GM18858 (cell line): Measurements from ENCODE around the gene PLEKHF1.
"Not testable (repeated sequence)": the region's sequence is repeated elsewhere in the genome, so short reads cannot be mapped to it uniquely, and the experiment has no call there.

ENCODE experiments used
- ATAC-seq: cut with Tn5 transposase; IDR thresholded peaks from one replicate; pipeline ENCODE4 v1.9.1; 2021; ENCODE audit not compliant: unreplicated experiment

Gene PLEKHF1

DNA sequence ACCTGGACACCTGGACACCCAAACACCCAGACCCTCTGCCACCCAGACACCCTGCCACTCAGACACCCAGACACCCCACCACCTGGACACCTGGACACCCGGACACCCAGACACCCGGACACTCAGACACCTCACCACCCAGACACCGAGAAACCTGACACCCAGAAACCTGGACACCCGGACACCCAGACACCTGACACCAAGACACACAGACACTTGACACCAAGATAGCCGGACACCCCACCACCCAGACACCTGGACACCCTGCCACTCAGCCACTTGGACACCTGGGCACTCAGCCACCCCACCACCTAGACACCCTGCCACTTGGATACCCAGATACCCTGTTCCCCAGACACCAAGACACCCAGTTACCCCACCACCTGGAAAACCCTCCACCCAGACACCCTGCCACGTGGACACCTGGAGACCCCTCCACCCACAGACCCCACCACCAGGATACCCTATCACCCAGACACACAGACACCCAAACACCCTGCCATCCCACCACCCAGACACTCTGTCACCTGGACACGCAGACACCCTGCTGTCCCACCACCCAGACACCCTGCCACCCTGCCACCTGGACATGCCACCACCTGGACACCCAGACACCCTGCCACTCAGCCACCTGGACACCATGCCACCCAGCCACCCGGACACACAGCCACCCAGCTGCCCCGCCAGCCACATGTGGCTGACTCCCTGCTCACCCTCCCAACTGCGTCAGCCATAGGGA lies 32.4 kb downstream of the PLEKHF1 start:
- ATAC-seq, result no peak

DNA sequence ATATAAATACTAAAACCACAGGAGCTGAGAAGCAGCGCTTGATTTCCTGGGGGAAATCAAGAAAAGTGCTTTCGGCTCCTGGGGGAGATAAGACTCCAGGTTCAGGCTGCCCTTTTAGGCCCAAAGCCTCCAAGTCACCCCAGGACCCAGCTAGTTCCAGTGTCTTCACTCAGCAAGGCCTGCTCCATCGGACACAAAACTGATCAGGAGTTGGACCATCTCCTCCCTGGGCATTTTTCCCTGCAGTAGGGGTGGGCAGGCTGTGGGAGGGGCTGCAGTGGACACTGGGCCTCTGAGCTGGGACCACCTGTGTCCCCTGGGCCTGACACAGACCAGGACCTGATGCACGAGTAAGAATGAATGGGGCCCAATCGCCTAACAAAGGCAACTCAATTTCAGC lies 34.6 kb downstream of the PLEKHF1 start:
- no peak for ATAC-seq

GRCh38 chr19:29700498-29700897 lies 35.2 kb downstream of the PLEKHF1 start:
- no peak for ATAC-seq

DNA sequence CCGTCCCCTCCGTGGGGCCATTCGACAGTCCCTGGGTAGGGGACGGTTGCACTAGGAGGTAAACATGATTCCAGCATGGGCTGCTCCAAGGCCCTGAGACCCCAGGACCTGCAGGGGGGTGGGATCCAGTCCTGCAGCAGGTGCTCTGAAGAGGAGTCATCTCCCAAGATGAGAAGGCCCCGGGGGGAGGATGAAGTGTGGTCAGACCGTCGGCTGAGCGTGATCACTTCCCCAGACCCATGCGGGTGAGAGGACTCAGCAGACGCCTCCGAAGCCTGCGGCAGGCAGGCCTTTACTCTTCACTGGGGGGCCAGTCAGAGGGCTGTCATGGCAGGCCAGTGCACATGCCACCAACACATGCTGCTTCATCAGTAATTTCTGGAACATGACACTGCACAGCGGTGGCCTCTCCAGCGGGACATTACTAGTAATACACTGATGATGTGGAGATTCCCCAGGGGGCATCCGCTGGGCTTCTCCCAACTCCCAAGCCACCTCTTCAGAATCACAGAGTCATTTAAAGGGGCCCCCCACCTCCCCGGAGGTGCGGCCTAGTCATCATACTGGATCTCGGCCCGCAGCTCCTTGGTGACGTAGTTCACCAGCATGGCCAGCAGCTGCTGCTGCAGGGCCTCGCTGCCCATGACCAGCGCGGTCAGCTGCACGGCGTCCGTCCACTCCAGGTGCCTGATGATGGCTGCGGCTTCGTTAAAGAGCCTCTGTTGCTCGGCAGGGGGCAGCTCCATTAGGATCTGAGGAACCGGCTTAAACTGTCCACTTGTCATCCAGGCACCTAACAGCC lies 37.1 kb downstream of the PLEKHF1 start:
- no peak for ATAC-seq

DNA sequence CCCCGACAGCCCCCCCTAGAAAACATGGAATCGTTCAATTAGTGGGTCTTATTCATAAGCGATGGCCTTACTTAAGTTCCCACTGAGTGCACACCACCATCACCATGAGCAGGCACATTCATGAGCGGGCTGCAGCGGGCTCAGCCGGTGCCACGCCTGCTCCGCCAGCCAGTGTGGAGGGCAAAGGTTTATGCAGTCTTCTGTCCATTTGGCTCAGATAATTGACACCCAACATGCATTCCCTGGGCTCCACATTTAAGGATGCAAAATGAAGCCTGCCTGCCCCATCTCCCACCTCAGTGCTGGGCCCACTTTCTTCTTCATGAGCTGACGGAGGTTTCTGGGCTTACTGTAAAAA lies 37.7 kb downstream of the PLEKHF1 start:
- no peak for ATAC-seq

- ATAC-seq, result no peak
These were observed 39.6 kb downstream of the PLEKHF1 start for GRCh38 chr19:29704562-29705558.

DNA sequence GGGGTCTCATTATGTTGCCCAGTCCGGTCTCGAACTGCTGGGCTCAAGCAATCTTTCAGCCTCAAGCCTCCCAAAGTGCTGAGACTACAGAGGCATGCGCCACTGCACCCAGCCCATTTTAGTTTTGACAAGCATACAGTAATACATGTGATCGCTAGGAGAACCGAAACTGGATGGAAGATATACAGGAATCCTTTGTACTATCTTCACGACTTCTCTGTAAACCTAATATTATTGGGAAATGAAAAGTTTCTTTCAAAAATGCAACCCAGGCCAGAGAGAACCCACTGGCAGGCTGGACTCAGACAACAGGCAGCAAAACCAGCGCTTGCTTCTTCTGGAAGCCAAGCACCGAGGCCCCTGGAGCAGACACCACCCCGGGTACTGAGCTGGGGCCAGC lies 40.4 kb downstream of the PLEKHF1 start:
- ATAC-seq, result no peak

- no peak for ATAC-seq
These were observed 41.4 kb downstream of the PLEKHF1 start for GRCh38 chr19:29706635-29707034.

DNA sequence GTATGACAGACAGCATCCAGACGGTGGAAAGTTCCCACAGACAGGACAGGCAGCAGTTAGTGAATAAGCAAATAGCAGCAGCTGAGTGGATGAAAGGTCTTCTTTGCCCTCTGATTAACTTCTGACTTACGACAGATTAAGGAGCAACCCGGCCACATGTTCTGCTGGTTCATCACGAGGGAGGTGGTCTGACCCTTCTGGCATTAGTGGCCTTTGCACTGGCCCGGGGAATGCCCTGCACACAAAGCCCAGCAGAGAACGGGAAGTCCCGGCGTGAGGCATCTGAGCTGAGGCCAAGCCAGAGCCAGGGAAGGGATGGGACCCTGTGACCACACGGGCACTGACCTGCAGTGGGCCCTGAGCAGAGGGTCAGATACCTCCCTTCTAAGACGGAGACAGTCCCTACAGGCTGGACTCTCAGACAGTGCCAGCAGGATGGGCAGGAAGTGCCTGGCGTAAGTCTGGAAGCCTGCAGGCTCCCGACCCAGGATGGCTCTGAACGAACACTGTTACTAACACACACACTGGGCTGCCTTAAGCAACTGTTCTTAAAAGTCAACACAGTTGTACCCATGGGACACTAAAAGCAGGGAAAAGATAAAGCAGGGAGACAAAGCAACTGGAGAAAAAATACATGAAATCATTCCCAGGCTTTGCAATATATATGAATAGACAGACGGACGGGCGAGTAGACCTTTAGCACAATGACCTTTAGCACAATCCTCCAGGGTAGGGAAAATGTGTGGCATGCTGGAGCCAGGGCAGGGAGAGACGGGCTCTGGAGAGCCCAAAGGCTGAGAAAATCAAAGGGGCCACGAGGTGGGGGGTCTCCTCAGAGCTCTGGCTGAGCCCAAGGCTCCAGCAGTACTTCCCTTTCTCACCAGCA lies 43.5 kb downstream of the PLEKHF1 start:
- no peak for ATAC-seq

GRCh38 chr19:29709440-29709798 lies 44.2 kb downstream of the PLEKHF1 start:
- ATAC-seq, result not testable (repeated sequence)

GRCh38 chr19:29711584-29712132 lies 46.4 kb downstream of the PLEKHF1 start:
- no peak for ATAC-seq

- no peak for ATAC-seq
These were observed 47.7 kb downstream of the PLEKHF1 start for GRCh38 chr19:29712744-29713516.

DNA sequence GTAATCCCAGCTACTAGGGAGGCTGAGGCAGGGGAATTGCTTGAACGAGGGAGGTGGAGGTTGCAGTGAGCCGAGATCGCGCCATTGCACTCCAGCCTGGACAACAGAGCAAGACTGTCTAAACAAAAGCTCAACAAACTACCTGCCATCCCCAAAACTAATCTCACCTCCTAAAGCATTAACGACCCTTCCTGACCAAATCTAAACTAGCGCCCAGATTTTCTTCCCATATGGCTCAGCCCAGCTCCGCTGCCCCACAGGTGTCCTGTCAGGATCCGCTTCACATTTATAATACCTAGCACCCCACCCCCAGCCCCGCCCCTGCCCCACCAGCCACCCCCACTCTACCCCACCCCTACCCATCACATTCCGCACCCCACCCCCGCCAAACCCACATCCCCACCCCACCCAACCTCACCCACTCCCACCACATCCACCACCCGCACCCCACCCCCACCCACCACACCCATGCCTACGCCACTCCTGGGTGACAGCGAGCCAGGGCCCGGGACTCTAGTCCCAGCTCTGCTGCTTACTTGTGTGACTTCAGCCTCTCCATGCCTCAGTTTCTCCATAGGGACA lies 49.2 kb downstream of the PLEKHF1 start:
- no peak for ATAC-seq

GRCh38 chr19:29714953-29715700 lies 49.9 kb downstream of the PLEKHF1 start, which contains the start of gene C19orf12:
Gene C19orf12 (minus strand): TSS chr19:29715261. CDS start chr19:29708413, 6,848 bp downstream.
- ATAC-seq, result peak; percentile 50

GRCh38 chr19:29715701-29716581 lies 50.7 kb downstream of the PLEKHF1 start:
- no peak for ATAC-seq

DNA sequence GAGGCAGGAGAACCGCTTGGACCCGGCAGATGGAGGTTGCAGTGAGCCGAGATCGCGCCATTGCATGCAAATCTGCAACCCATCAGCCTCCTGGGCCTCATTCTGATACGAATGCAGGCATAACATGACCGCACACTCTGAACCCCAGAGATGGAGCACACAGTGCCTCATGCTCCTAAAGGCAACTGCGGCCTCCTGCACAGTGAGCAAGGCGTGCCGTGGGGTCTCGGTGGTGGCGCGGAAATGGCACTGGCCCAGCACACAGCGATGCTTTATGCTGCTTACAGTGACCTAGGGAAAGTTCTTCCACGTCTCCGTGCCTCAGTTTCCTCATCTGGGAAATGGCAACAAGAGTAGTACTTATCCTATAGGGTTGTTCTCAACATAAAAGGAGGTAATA lies 51.8 kb downstream of the PLEKHF1 start:
- no peak for ATAC-seq

DNA sequence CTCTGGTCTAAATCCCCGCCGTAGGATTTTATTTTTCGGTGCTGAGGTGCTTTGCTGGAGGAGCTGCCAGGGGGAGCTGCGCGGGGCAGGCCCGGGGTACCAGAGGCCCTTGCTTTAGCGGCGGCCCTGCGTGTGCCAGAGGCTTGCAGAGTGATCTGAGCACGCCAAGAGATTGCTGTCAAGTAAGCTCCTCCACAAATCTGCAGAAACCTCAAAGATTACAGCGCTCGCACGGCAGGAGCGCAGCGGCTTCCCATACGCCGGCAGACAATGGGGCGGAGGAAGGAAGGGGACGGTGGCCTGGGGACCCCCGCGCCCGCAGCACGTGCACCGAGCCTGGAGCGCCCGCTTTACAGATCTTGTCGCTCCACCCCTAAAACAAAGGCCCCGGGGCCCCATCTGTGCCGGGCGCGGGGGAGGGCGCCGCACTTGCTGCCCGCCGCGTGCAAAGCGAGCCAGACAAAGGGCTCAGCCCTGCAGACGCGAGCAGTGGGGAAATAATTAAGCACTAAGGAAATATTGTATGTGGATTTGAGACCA lies 58.9 kb downstream of the PLEKHF1 start:
- ATAC-seq, result no peak
